Measurements from ENCODE around the gene HS3ST4. TPM values are rescaled to one million over a fixed set of nuclear protein-coding genes. Genes with fewer than 3 reads are reported as not detected.

HS3ST4 gene
- total RNA-seq, 3 donors from 2014 or later, result 0.66 to 3.4 TPM; not detected in 1

DNA sequence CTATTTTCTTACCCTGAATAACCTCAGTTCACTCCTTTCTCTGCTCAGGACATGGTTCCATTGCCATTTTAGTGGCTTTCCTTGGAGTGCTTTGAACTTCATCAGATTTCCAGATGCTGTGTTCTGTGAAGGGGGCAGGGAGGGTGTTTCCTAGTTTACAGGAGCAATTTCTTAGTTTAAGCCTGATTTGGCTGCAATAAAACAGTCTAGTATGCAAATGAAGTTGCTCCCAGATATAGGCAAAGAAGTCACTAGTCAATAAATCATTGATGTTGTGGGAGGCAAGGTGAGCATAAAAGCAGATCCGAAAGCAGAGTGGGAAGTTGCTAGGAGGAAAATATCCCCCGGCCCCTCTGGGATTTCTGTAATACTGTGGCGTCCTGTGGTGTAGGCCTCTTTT, 202.3 kb downstream of the HS3ST4 start:
- intact Hi-C loops (cut with DNase I; ENCODE audit: low total_unique reads), result loop anchor here (2.0 to 10.0 kb wide), 2 partner anchors 45 to 131 kb away; no protein-coding TSS in a partner anchor
- Histone ChIP-seq H3K9me3 (no peaks in the 10 kb centered on the region), H3K36me3 (no peaks in the 10 kb centered on the region), H3K4me1 (no peaks in the 10 kb centered on the region), H3K27ac (no peak overlapping the region), H3K27me3 (no peaks in the 10 kb centered on the region), H3K4me3 (no peak overlapping the region)
- no peak for DNase-seq (ENCODE audit: low spot score in 2 of 2)
- TF ChIP-seq, protein P1, sequence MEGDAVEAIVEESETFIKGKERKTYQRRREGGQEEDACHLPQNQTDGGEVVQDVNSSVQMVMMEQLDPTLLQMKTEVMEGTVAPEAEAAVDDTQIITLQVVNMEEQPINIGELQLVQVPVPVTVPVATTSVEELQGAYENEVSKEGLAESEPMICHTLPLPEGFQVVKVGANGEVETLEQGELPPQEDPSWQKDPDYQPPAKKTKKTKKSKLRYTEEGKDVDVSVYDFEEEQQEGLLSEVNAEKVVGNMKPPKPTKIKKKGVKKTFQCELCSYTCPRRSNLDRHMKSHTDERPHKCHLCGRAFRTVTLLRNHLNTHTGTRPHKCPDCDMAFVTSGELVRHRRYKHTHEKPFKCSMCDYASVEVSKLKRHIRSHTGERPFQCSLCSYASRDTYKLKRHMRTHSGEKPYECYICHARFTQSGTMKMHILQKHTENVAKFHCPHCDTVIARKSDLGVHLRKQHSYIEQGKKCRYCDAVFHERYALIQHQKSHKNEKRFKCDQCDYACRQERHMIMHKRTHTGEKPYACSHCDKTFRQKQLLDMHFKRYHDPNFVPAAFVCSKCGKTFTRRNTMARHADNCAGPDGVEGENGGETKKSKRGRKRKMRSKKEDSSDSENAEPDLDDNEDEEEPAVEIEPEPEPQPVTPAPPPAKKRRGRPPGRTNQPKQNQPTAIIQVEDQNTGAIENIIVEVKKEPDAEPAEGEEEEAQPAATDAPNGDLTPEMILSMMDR (IDR thresholded peaks at IDR 0.05), result no peak
- no peak for TF ChIP-seq POLR2A (IDR thresholded peaks at IDR 0.05)
- TF ChIP-seq POLR2AphosphoS5 (IDR thresholded peaks at IDR 0.05), result no peak

- DNase-seq (ENCODE audit: low spot score in 2 of 2), result no peak
- H3K4me1 ChIP-seq, result no peaks in the 10 kb centered on the region
- H3K36me3 ChIP-seq, result no peaks in the 10 kb centered on the region
- intact Hi-C loops (cut with DNase I; ENCODE audit: low total_unique reads), result loop anchor here (2.0 to 10.0 kb wide), 2 partner anchors 43 to 129 kb away; no protein-coding TSS in a partner anchor
- no peaks in the 10 kb centered on the region for H3K27me3 ChIP-seq
- H3K27ac ChIP-seq, result no peak overlapping the region
- TF ChIP-seq, protein P1 (IDR thresholded peaks at IDR 0.05), result no peak
- TF ChIP-seq POLR2A (IDR thresholded peaks at IDR 0.05), result no peak
- no peak for TF ChIP-seq POLR2AphosphoS5 (IDR thresholded peaks at IDR 0.05)
- no peak overlapping the region for H3K4me3 ChIP-seq
- no peaks in the 10 kb centered on the region for H3K9me3 ChIP-seq
Measured at GRCh38 chr16:25895380-25895779, 203.6 kb downstream of the HS3ST4 start.

DNA sequence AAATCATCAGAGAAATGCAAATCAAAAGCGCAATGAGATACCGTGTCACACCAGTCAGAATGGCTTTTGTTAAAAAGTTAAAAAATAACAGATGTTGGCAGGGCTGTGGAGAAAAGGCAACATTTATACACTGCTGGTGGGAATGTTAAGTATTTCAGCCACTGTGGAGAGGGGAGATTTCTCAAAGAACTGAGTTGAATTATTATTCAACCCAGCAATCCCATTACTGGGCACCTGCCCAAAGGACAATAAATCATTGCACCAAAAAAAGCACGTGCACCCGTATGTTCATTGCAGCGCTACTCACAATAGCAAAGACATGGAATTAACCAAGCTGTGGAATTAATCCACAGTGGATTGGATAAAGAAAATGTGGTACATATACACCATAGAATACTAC, 204.7 kb downstream of the HS3ST4 start:
- no peak overlapping the region for H3K27ac ChIP-seq
- no peaks in the 10 kb centered on the region for H3K36me3 ChIP-seq
- H3K9me3 ChIP-seq, result no peaks in the 10 kb centered on the region
- H3K4me3 ChIP-seq, result no peak overlapping the region
- no peaks in the 10 kb centered on the region for H3K4me1 ChIP-seq
- TF ChIP-seq POLR2AphosphoS5 (IDR thresholded peaks at IDR 0.05) (no peak), POLR2A (IDR thresholded peaks at IDR 0.05) (no peak)
- TF ChIP-seq, protein P1 (IDR thresholded peaks at IDR 0.05), result no peak
- intact Hi-C loops (cut with DNase I; ENCODE audit: low total_unique reads), result loop anchor here (10.0 kb wide), 1 partner anchor 128 kb away; no protein-coding TSS in a partner anchor
- DNase-seq (ENCODE audit: low spot score in 2 of 2), result no peak
- no peaks in the 10 kb centered on the region for H3K27me3 ChIP-seq

- Histone ChIP-seq H3K27ac (no peak overlapping the region), H3K4me1 (no peaks in the 10 kb centered on the region), H3K4me3 (no peak overlapping the region), H3K27me3 (no peaks in the 10 kb centered on the region), H3K9me3 (no peaks in the 10 kb centered on the region), H3K36me3 (no peaks in the 10 kb centered on the region)
- intact Hi-C loops (cut with DNase I; ENCODE audit: low total_unique reads), result loop anchor here (10.0 kb wide), 1 partner anchor 127 kb away; no protein-coding TSS in a partner anchor
- DNase-seq (ENCODE audit: low spot score in 2 of 2), result no peak
- TF ChIP-seq POLR2AphosphoS5 (IDR thresholded peaks at IDR 0.05) (no peak), POLR2A (IDR thresholded peaks at IDR 0.05) (no peak)
- TF ChIP-seq, protein P1 (IDR thresholded peaks at IDR 0.05), result no peak
Measured at GRCh38 chr16:25897702-25898101, 205.9 kb downstream of the HS3ST4 start.

GRCh38 chr16:25905810-25906209, 214.1 kb downstream of the HS3ST4 start:
- TF ChIP-seq POLR2AphosphoS5 (IDR thresholded peaks at IDR 0.05), result no peak
- Histone ChIP-seq H3K36me3 (no peaks in the 10 kb centered on the region), H3K4me1 (no peaks in the 10 kb centered on the region), H3K4me3 (no peak overlapping the region), H3K9me3 (no peaks in the 10 kb centered on the region), H3K27me3 (no peaks in the 10 kb centered on the region), H3K27ac (no peak overlapping the region)
- no peak for DNase-seq (ENCODE audit: low spot score in 2 of 2)
- intact Hi-C loops (cut with DNase I; ENCODE audit: low total_unique reads), result no loop called here

- H3K27me3 ChIP-seq, result no peaks in the 10 kb centered on the region
- DNase-seq (ENCODE audit: low spot score in 2 of 2), result no peak
- no peaks in the 10 kb centered on the region for H3K4me1 ChIP-seq
- no peaks in the 10 kb centered on the region for H3K9me3 ChIP-seq
- H3K36me3 ChIP-seq, result no peaks in the 10 kb centered on the region
- no peak for TF ChIP-seq POLR2AphosphoS5 (IDR thresholded peaks at IDR 0.05)
- TF ChIP-seq, protein P1 (IDR thresholded peaks at IDR 0.05), result no peak
- TF ChIP-seq POLR2A (IDR thresholded peaks at IDR 0.05), result no peak
- H3K4me3 ChIP-seq, result no peak overlapping the region
- H3K27ac ChIP-seq, result no peak overlapping the region
- intact Hi-C loops (cut with DNase I; ENCODE audit: low total_unique reads), result no loop called here
Measured at GRCh38 chr16:25910971-25911370, 219.2 kb downstream of the HS3ST4 start.
